GM23338 (cell line): ENCODE measurements around the gene NTM. TPM values are rescaled to one million over a fixed set of nuclear protein-coding genes. Genes with fewer than 3 reads are reported as not detected.

Experiments
- ATAC-seq: fragments of 200-7000 bp; cut with Tn5 transposase; 3 replicates; pipeline ENCODE4 v1.9.1; 2020
- DNase-seq: peaks from one replicate; pipeline ENCODE4 v3.0.0-alpha.2; 2015; ENCODE audit warnings: low spot score
- H2AFZ ChIP-seq: fragments of 200-600 bp; sonication (generic); 2 replicates; pipeline ENCODE4 v1.8.0; 2016; ENCODE audit warnings: antibody characterized with exemption, mild to moderate bottlenecking, moderate library complexity
- H3F3A ChIP-seq: fragments of 200-600 bp; sonication (generic); replicated peaks from 2 replicates; pipeline ENCODE4 v1.8.0; 2017; ENCODE audit warnings: antibody characterized with exemption, mixed run types, low read depth
- H3K27ac ChIP-seq: fragments of 200-600 bp; sonication (generic); 2 replicates; pipeline ENCODE4 v1.6.1; 2016; ENCODE audit warnings: low read depth
- H3K27me3 ChIP-seq: fragments of 200-600 bp; sonication (generic); 2 replicates; pipeline ENCODE4 v1.8.0; 2016; ENCODE audit warnings: mild to moderate bottlenecking, mixed run types, moderate library complexity; ENCODE audit not compliant: insufficient read depth
- H3K36me3 ChIP-seq: fragments of 200-600 bp; sonication (generic); 2 replicates; pipeline ENCODE4 v1.8.0; 2016; ENCODE audit warnings: mild to moderate bottlenecking; ENCODE audit not compliant: insufficient read depth
- H3K4me1 ChIP-seq: fragments of 200-600 bp; sonication (generic); 2 replicates; pipeline ENCODE4 v1.8.0; 2016; ENCODE audit warnings: mild to moderate bottlenecking, moderate library complexity; ENCODE audit not compliant: insufficient read depth
- H3K4me2 ChIP-seq: fragments of 200-600 bp; sonication (generic); 2 replicates; pipeline ENCODE4 v1.7.1; 2017; ENCODE audit warnings: mixed run types
- H3K4me3 ChIP-seq: fragments of 200-600 bp; sonication (generic); 2 replicates; pipeline ENCODE4 v1.6.1; 2016; ENCODE audit warnings: mixed run types
- H3K79me2 ChIP-seq: fragments of 200-600 bp; sonication (generic); replicated peaks from 2 replicates; pipeline ENCODE4 v1.8.0; 2017; ENCODE audit warnings: mild to moderate bottlenecking; ENCODE audit not compliant: insufficient read depth
- H3K9me2 ChIP-seq: fragments of 200-600 bp; sonication (generic); 2 replicates; pipeline ENCODE4 v1.8.0; 2017; ENCODE audit not compliant: insufficient read depth
- H4K20me1 ChIP-seq: fragments of 200-600 bp; sonication (generic); replicated peaks from 2 replicates; pipeline ENCODE4 v1.8.0; 2017; ENCODE audit warnings: mild to moderate bottlenecking; ENCODE audit not compliant: insufficient read depth
- H3K27ac Mint-ChIP-seq: 2 replicates; pipeline ENCODE4 v1.8.0; 2020; ENCODE audit warnings: inconsistent platforms, mild to moderate bottlenecking, moderate library complexity, mixed read lengths
- H3K27me3 Mint-ChIP-seq: 3 replicates; pipeline ENCODE4 v1.8.0; 2022; ENCODE audit warnings: low read depth, mild to moderate bottlenecking, moderate library complexity, mixed read lengths, inconsistent platforms; ENCODE audit not compliant: insufficient read depth, poor library complexity
- H3K36me3 Mint-ChIP-seq: 3 replicates; pipeline ENCODE4 v1.8.0; 2021; ENCODE audit warnings: low read depth, mild to moderate bottlenecking, inconsistent platforms, moderate library complexity, mixed read lengths
- H3K4me1 Mint-ChIP-seq: 3 replicates; pipeline ENCODE4 v1.8.0; 2020; ENCODE audit warnings: mild to moderate bottlenecking, inconsistent platforms, mixed read lengths
- H3K4me3 Mint-ChIP-seq: 3 replicates; pipeline ENCODE4 v1.8.0; 2021; ENCODE audit warnings: moderate library complexity, mild to moderate bottlenecking, inconsistent platforms, mixed read lengths
- H3K9me3 Mint-ChIP-seq: 3 replicates; pipeline ENCODE4 v1.8.0; 2020; ENCODE audit warnings: moderate library complexity, mild to moderate bottlenecking, inconsistent platforms, mixed read lengths
- CREB1 ChIP-seq: fragments of 250-450 bp; sonication (Bioruptor Pico); IDR thresholded peaks from 2 replicates; pipeline ENCODE4 v1.5.0; 2020; ENCODE audit warnings: low read depth, mild to moderate bottlenecking, moderate library complexity
- CTCF ChIP-seq, 2 experiments: fragments of 200-600 bp in 1 of 2; sonication (generic) in 1 of 2; conservative IDR thresholded peaks; 2 replicates each; pipeline versions ENCODE4 v1.5.1 to v1.6.1; 2016 to 2017; ENCODE audit warnings: antibody characterized with exemption in 2 of 2, low read depth in 2 of 2, mild to moderate bottlenecking in 2 of 2, moderate library complexity in 1 of 2
- ETS1 ChIP-seq: IDR thresholded peaks from 2 replicates; pipeline ENCODE4 v1.6.1; 2016; ENCODE audit warnings: antibody characterized with exemption
- EZH2 ChIP-seq: fragments of 200-600 bp; sonication (generic); IDR thresholded peaks from one replicate; pipeline ENCODE4 v1.8.0; 2017; ENCODE audit warnings: antibody characterized with exemption, mild to moderate bottlenecking, low read depth; ENCODE audit not compliant: unreplicated experiment
- EZH2phosphoT487 ChIP-seq: fragments of 200-600 bp; sonication (generic); IDR thresholded peaks from one replicate; pipeline ENCODE4 v1.8.1; 2018; ENCODE audit warnings: antibody characterized with exemption; ENCODE audit not compliant: unreplicated experiment
- NANOG ChIP-seq: IDR thresholded peaks from 2 replicates; pipeline ENCODE4 v1.6.1; 2016; ENCODE audit warnings: antibody characterized with exemption, borderline replicate concordance
- POLR2AphosphoS5 ChIP-seq: IDR thresholded peaks from 2 replicates; pipeline ENCODE4 v1.6.1; 2016; ENCODE audit warnings: antibody characterized with exemption, low read depth
- REST ChIP-seq: IDR thresholded peaks from one replicate; pipeline ENCODE4 v1.6.1; 2018; ENCODE audit warnings: antibody characterized with exemption; ENCODE audit not compliant: unreplicated experiment
- STAT1 ChIP-seq: IDR thresholded peaks from one replicate; pipeline ENCODE4 v1.6.1; 2016; ENCODE audit warnings: antibody characterized with exemption; ENCODE audit not compliant: unreplicated experiment
- ZNF331 ChIP-seq: fragments of 250-450 bp; sonication (Bioruptor Pico); IDR thresholded peaks from 2 replicates; pipeline ENCODE4 v1.5.0; 2020; ENCODE audit warnings: low read depth, mild to moderate bottlenecking, moderate library complexity
- polyA plus RNA-seq: library from polyadenylated mRNA; unstranded; fragments of >200 nt; fragmentation: Nextera tagmentation; extraction: Ambion mirVana; gene quantifications from 2 replicates; pipeline ENCODE4 v1.2.1, GENCODE V29; 2016
- total RNA-seq: library from RNA; depleted of rRNA; stranded (reverse); fragments of >200 nt; shearing (Covaris generic); gene quantifications from 2 replicates; pipeline ENCODE4 v1.2.3, GENCODE V29; 2014

NTM gene
- total and polyA plus RNA-seq, 2 experiments from 2014 or later: 10.6 to 14.6 TPM

- H3K4me1 Mint-ChIP-seq: peaks cover 7% of the 10 kb centered on the region
- H3K4me3 Mint-ChIP-seq: peak overlapping the region; percentile 27; the same call in 2 of the 3 replicates
- no peak overlapping the region for H3K27ac ChIP-seq
- peak overlapping the region; percentile 29; the same call in 1 of the 2 replicates for H3K4me3 ChIP-seq
- peaks cover 36% of the 10 kb centered on the region for H3K27me3 ChIP-seq
- DNase-seq: peak; percentile 91
- ATAC-seq: peak; percentile 80
- no peaks in the 10 kb centered on the region for H3K9me2 ChIP-seq
- H2AFZ ChIP-seq: 0 out of 2 replicates have a peak overlapping the region, but pooled peaks have one; percentile 44
- no peaks in the 10 kb centered on the region for H3K36me3 Mint-ChIP-seq
- no peaks in the 10 kb centered on the region for H3K9me3 Mint-ChIP-seq
- no peaks in the 10 kb centered on the region for H3K36me3 ChIP-seq
- no peak overlapping the region for H3K27ac Mint-ChIP-seq
- H3K4me2 ChIP-seq: peak overlapping the region; percentile 49; the same call in 1 of the 2 replicates
- TF ChIP-seq CTCF (conservative IDR thresholded peaks at IDR 0.05; ENCODE audit: low read depth in 2 of 2): peak; percentile 84 to 100
- TF ChIP-seq STAT1: no peak
- H3F3A ChIP-seq: no peaks in the 10 kb centered on the region
- H3K27me3 Mint-ChIP-seq: peaks cover 25% of the 10 kb centered on the region
- H3K79me2 ChIP-seq: no peaks in the 10 kb centered on the region
- peaks cover 3% of the 10 kb centered on the region; the same call in 1 of the 2 replicates for H3K4me1 ChIP-seq
- H4K20me1 ChIP-seq: no peaks in the 10 kb centered on the region
These were observed 324.4 kb downstream of the NTM start for GRCh38 chr11:131694526-131695424.

- Histone ChIP-seq H3K27ac (no peak overlapping the region), H3K4me2 (no peak overlapping the region), H3K36me3 (no peaks in the 10 kb centered on the region), H3F3A (no peaks in the 10 kb centered on the region), H3K27me3 (peaks cover 36% of the 10 kb centered on the region), H3K79me2 (no peaks in the 10 kb centered on the region), H3K4me1 (peaks cover 3% of the 10 kb centered on the region; the same call in 1 of the 2 replicates), H3K9me2 (no peaks in the 10 kb centered on the region), H2AFZ (no peak overlapping the region), H3K4me3 (no peak overlapping the region), H4K20me1 (no peaks in the 10 kb centered on the region)
- peaks cover 25% of the 10 kb centered on the region for H3K27me3 Mint-ChIP-seq
- DNase-seq (no peak), ATAC-seq (no peak)
- no peaks in the 10 kb centered on the region for H3K9me3 Mint-ChIP-seq
- no peaks in the 10 kb centered on the region for H3K36me3 Mint-ChIP-seq
- H3K4me1 Mint-ChIP-seq: peaks cover 7% of the 10 kb centered on the region
- H3K27ac Mint-ChIP-seq: no peak overlapping the region
- H3K4me3 Mint-ChIP-seq: no peak overlapping the region
- TF ChIP-seq CTCF (conservative IDR thresholded peaks at IDR 0.05; ENCODE audit: low read depth in 2 of 2): no peak
- TF ChIP-seq NANOG: no peak
- TF ChIP-seq ZNF331: no peak
- TF ChIP-seq EZH2: no peak
- TF ChIP-seq STAT1: no peak
- no peak for TF ChIP-seq REST
- TF ChIP-seq POLR2AphosphoS5: no peak
- TF ChIP-seq ETS1: no peak
- TF ChIP-seq EZH2phosphoT487: no peak
- TF ChIP-seq CREB1: no peak
These were observed 325.5 kb downstream of the NTM start for GRCh38 chr11:131695889-131696429.
